GM23338 (cell line): Measurements from ENCODE around the gene MPHOSPH9. TPM values are rescaled to one million over a fixed set of nuclear protein-coding genes. Genes with fewer than 3 reads are reported as not detected.

Source experiments
- ATAC-seq: fragments of 200-7000 bp; cut with Tn5 transposase; 3 replicates; pipeline ENCODE4 v1.9.1; 2020
- DNase-seq: peaks from one replicate; pipeline ENCODE4 v3.0.0-alpha.2; 2015; ENCODE audit warnings: low spot score
- H2AFZ ChIP-seq: fragments of 200-600 bp; sonication (generic); 2 replicates; pipeline ENCODE4 v1.8.0; 2016; ENCODE audit warnings: antibody characterized with exemption, mild to moderate bottlenecking, moderate library complexity
- H3F3A ChIP-seq: fragments of 200-600 bp; sonication (generic); replicated peaks from 2 replicates; pipeline ENCODE4 v1.8.0; 2017; ENCODE audit warnings: antibody characterized with exemption, mixed run types, low read depth
- H3K27ac ChIP-seq: fragments of 200-600 bp; sonication (generic); 2 replicates; pipeline ENCODE4 v1.6.1; 2016; ENCODE audit warnings: low read depth
- H3K27me3 ChIP-seq: fragments of 200-600 bp; sonication (generic); 2 replicates; pipeline ENCODE4 v1.8.0; 2016; ENCODE audit warnings: mild to moderate bottlenecking, mixed run types, moderate library complexity; ENCODE audit not compliant: insufficient read depth
- H3K36me3 ChIP-seq: fragments of 200-600 bp; sonication (generic); 2 replicates; pipeline ENCODE4 v1.8.0; 2016; ENCODE audit warnings: mild to moderate bottlenecking; ENCODE audit not compliant: insufficient read depth
- H3K4me1 ChIP-seq: fragments of 200-600 bp; sonication (generic); 2 replicates; pipeline ENCODE4 v1.8.0; 2016; ENCODE audit warnings: mild to moderate bottlenecking, moderate library complexity; ENCODE audit not compliant: insufficient read depth
- H3K4me2 ChIP-seq: fragments of 200-600 bp; sonication (generic); 2 replicates; pipeline ENCODE4 v1.7.1; 2017; ENCODE audit warnings: mixed run types
- H3K4me3 ChIP-seq: fragments of 200-600 bp; sonication (generic); 2 replicates; pipeline ENCODE4 v1.6.1; 2016; ENCODE audit warnings: mixed run types
- H3K79me2 ChIP-seq: fragments of 200-600 bp; sonication (generic); replicated peaks from 2 replicates; pipeline ENCODE4 v1.8.0; 2017; ENCODE audit warnings: mild to moderate bottlenecking; ENCODE audit not compliant: insufficient read depth
- H3K9me2 ChIP-seq: fragments of 200-600 bp; sonication (generic); 2 replicates; pipeline ENCODE4 v1.8.0; 2017; ENCODE audit not compliant: insufficient read depth
- H4K20me1 ChIP-seq: fragments of 200-600 bp; sonication (generic); replicated peaks from 2 replicates; pipeline ENCODE4 v1.8.0; 2017; ENCODE audit warnings: mild to moderate bottlenecking; ENCODE audit not compliant: insufficient read depth
- H3K27ac Mint-ChIP-seq: 2 replicates; pipeline ENCODE4 v1.8.0; 2020; ENCODE audit warnings: inconsistent platforms, mild to moderate bottlenecking, moderate library complexity, mixed read lengths
- H3K27me3 Mint-ChIP-seq: 3 replicates; pipeline ENCODE4 v1.8.0; 2022; ENCODE audit warnings: low read depth, mild to moderate bottlenecking, moderate library complexity, mixed read lengths, inconsistent platforms; ENCODE audit not compliant: insufficient read depth, poor library complexity
- H3K36me3 Mint-ChIP-seq: 3 replicates; pipeline ENCODE4 v1.8.0; 2021; ENCODE audit warnings: low read depth, mild to moderate bottlenecking, inconsistent platforms, moderate library complexity, mixed read lengths
- H3K4me1 Mint-ChIP-seq: 3 replicates; pipeline ENCODE4 v1.8.0; 2020; ENCODE audit warnings: mild to moderate bottlenecking, inconsistent platforms, mixed read lengths
- H3K4me3 Mint-ChIP-seq: 3 replicates; pipeline ENCODE4 v1.8.0; 2021; ENCODE audit warnings: moderate library complexity, mild to moderate bottlenecking, inconsistent platforms, mixed read lengths
- H3K9me3 Mint-ChIP-seq: 3 replicates; pipeline ENCODE4 v1.8.0; 2020; ENCODE audit warnings: moderate library complexity, mild to moderate bottlenecking, inconsistent platforms, mixed read lengths
- CREB1 ChIP-seq: fragments of 250-450 bp; sonication (Bioruptor Pico); IDR thresholded peaks from 2 replicates; pipeline ENCODE4 v1.5.0; 2020; ENCODE audit warnings: low read depth, mild to moderate bottlenecking, moderate library complexity
- CTCF ChIP-seq, 2 experiments: fragments of 200-600 bp in 1 of 2; sonication (generic) in 1 of 2; conservative IDR thresholded peaks; 2 replicates each; pipeline versions ENCODE4 v1.5.1 to v1.6.1; 2016 to 2017; ENCODE audit warnings: antibody characterized with exemption in 2 of 2, low read depth in 2 of 2, mild to moderate bottlenecking in 2 of 2, moderate library complexity in 1 of 2
- ETS1 ChIP-seq: IDR thresholded peaks from 2 replicates; pipeline ENCODE4 v1.6.1; 2016; ENCODE audit warnings: antibody characterized with exemption
- EZH2 ChIP-seq: fragments of 200-600 bp; sonication (generic); IDR thresholded peaks from one replicate; pipeline ENCODE4 v1.8.0; 2017; ENCODE audit warnings: antibody characterized with exemption, mild to moderate bottlenecking, low read depth; ENCODE audit not compliant: unreplicated experiment
- EZH2phosphoT487 ChIP-seq: fragments of 200-600 bp; sonication (generic); IDR thresholded peaks from one replicate; pipeline ENCODE4 v1.8.1; 2018; ENCODE audit warnings: antibody characterized with exemption; ENCODE audit not compliant: unreplicated experiment
- JUNB ChIP-seq: IDR thresholded peaks from one replicate; pipeline ENCODE4 v1.6.1; 2016; ENCODE audit warnings: antibody characterized with exemption; ENCODE audit not compliant: unreplicated experiment
- NANOG ChIP-seq: IDR thresholded peaks from 2 replicates; pipeline ENCODE4 v1.6.1; 2016; ENCODE audit warnings: antibody characterized with exemption, borderline replicate concordance
- POLR2AphosphoS5 ChIP-seq: IDR thresholded peaks from 2 replicates; pipeline ENCODE4 v1.6.1; 2016; ENCODE audit warnings: antibody characterized with exemption, low read depth
- REST ChIP-seq: IDR thresholded peaks from one replicate; pipeline ENCODE4 v1.6.1; 2018; ENCODE audit warnings: antibody characterized with exemption; ENCODE audit not compliant: unreplicated experiment
- STAT1 ChIP-seq: IDR thresholded peaks from one replicate; pipeline ENCODE4 v1.6.1; 2016; ENCODE audit warnings: antibody characterized with exemption; ENCODE audit not compliant: unreplicated experiment
- ZNF114 ChIP-seq: fragments of 250-450 bp; sonication (Bioruptor Pico); IDR thresholded peaks from 2 replicates; pipeline ENCODE4 v1.5.0; 2020; ENCODE audit warnings: mild to moderate bottlenecking, moderate library complexity
- ZNF331 ChIP-seq: fragments of 250-450 bp; sonication (Bioruptor Pico); IDR thresholded peaks from 2 replicates; pipeline ENCODE4 v1.5.0; 2020; ENCODE audit warnings: low read depth, mild to moderate bottlenecking, moderate library complexity
- ZNF462 ChIP-seq: fragments of 250-450 bp; sonication (Bioruptor Pico); IDR thresholded peaks from 2 replicates; pipeline ENCODE4 v1.5.0; 2020; ENCODE audit warnings: mild to moderate bottlenecking, moderate library complexity
- polyA plus RNA-seq: library from polyadenylated mRNA; unstranded; fragments of >200 nt; fragmentation: Nextera tagmentation; extraction: Ambion mirVana; gene quantifications from 2 replicates; pipeline ENCODE4 v1.2.1, GENCODE V29; 2016
- total RNA-seq: library from RNA; depleted of rRNA; stranded (reverse); fragments of >200 nt; shearing (Covaris generic); gene quantifications from 2 replicates; pipeline ENCODE4 v1.2.3, GENCODE V29; 2014

Gene MPHOSPH9
- total and polyA plus RNA-seq, 2 experiments from 2014 or later, result 30.5 to 77.9 TPM

- Mint-ChIP-seq H3K27me3 (peaks cover 4% of the 10 kb centered on the region), H3K4me1 (peaks cover 13% of the 10 kb centered on the region), H3K4me3 (no peak overlapping the region), H3K36me3 (no peaks in the 10 kb centered on the region), H3K27ac (no peak overlapping the region), H3K9me3 (peaks cover 3% of the 10 kb centered on the region; the same call in 1 of the 3 replicates)
- Histone ChIP-seq H3K4me3 (no peak overlapping the region), H3K36me3 (no peaks in the 10 kb centered on the region), H3K4me1 (no peaks in the 10 kb centered on the region), H2AFZ (no peak overlapping the region), H3F3A (no peaks in the 10 kb centered on the region; the same call in 1 of the 2 replicates), H3K27me3 (no peaks in the 10 kb centered on the region), H3K9me2 (no peaks in the 10 kb centered on the region), H3K79me2 (no peaks in the 10 kb centered on the region), H4K20me1 (no peaks in the 10 kb centered on the region; the same call in 1 of the 2 replicates), H3K27ac (no peak overlapping the region), H3K4me2 (no peak overlapping the region)
- ATAC-seq (no peak), DNase-seq (no peak)
- no peak for TF ChIP-seq NANOG
- TF ChIP-seq ETS1, result no peak
- TF ChIP-seq EZH2, result no peak
- no peak for TF ChIP-seq CTCF (conservative IDR thresholded peaks at IDR 0.05; ENCODE audit: low read depth in 2 of 2)
- no peak for TF ChIP-seq POLR2AphosphoS5
- no peak for TF ChIP-seq STAT1
- TF ChIP-seq EZH2phosphoT487, result no peak
- no peak for TF ChIP-seq ZNF462 (CRISPR knock-in tag)
- TF ChIP-seq CREB1 (CRISPR knock-in tag), result no peak
- TF ChIP-seq ZNF114, result no peak
- no peak for TF ChIP-seq REST
- no peak for TF ChIP-seq JUNB
- TF ChIP-seq ZNF331 (CRISPR knock-in tag), result no peak
Observed at GRCh38 chr12:123135688-123136087, 97.3 kb downstream of the MPHOSPH9 start.
